ENCODE measurements around the gene TAS2R50.

GRCh38 chr12:11031307-11031706, 44.6 kb upstream of the TAS2R50 start, which contains the start of gene TAS2R31:
- TF ChIP-seq FOXK2 (IDR thresholded peaks at IDR 0.05) (no peak), BHLHE40 (IDR thresholded peaks at IDR 0.05; ENCODE audit: borderline replicate concordance) (no peak), SUZ12 (IDR thresholded peaks at IDR 0.05) (no peak)
